Measurements from ENCODE around the gene SERPINH1. TPM values are rescaled to one million over a fixed set of nuclear protein-coding genes. Genes with fewer than 3 reads are reported as not detected.

Gene SERPINH1
- total and polyA plus RNA-seq, 2 of the 13 experiments (the other 11 are each of a cell fraction or from before 2014, with no cell fraction given): 83.6 to 83.8 TPM

DNA sequence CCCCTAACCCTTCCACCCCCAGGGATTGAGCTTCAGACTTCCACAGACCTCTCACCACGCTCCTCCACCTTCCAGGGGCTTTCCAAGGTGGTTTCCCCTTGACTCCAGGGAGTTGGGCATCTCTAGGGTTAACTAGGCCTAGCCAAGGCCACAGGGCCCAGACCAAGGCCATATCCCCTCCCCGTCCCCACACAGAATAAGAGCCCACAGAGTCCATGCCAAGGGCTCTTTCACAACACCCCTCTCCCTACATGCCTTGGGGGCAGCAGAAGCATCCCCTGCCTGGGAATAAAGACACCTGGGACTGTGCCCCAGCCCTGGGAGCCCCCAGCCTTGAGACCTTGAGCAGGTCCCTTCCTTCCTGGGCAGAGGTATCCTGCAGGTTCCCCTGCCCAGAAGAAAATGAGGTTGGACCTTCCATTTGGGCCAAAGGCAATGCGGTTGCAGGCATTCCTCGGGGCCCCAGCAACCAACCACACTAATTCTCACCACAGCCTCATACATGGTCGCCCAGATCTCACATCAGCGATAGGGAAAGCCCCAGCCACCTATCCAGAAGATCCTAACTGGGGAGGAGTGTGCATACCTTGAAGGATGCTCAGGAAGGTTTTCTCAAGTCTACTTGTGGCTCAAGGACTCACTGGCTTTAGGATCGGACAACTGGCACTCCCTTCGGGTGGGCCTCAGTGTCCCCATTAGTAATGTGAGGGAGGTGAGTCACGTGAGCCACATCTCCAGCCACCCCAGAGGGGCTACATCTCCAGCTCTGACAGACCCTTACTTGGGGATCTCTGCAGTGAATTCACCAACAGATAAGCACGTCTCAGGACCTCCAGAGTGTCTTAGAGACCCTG lies 38.0 kb upstream of the SERPINH1 start (continued):
- TF ChIP-seq, protein P1, sequence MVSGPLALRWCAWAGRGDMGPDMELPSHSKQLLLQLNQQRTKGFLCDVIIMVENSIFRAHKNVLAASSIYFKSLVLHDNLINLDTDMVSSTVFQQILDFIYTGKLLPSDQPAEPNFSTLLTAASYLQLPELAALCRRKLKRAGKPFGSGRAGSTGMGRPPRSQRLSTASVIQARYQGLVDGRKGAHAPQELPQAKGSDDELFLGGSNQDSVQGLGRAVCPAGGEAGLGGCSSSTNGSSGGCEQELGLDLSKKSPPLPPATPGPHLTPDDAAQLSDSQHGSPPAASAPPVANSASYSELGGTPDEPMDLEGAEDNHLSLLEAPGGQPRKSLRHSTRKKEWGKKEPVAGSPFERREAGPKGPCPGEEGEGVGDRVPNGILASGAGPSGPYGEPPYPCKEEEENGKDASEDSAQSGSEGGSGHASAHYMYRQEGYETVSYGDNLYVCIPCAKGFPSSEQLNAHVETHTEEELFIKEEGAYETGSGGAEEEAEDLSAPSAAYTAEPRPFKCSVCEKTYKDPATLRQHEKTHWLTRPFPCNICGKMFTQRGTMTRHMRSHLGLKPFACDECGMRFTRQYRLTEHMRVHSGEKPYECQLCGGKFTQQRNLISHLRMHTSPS (CRISPR knock-in tag; IDR thresholded peaks at IDR 0.05; ENCODE audit: low read depth): peak; percentile 87
- TF ChIP-seq ZMYM4 (CRISPR knock-in tag; IDR thresholded peaks at IDR 0.05) (0 out of 2 replicates have a peak, but pooled peaks have one; percentile 44), RXRA (CRISPR knock-in tag; IDR thresholded peaks at IDR 0.05) (peak; percentile 58), FOXO1 (CRISPR knock-in tag; IDR thresholded peaks at IDR 0.05) (peak; percentile 79), IKZF4 (CRISPR knock-in tag; IDR thresholded peaks at IDR 0.05; ENCODE audit: borderline replicate concordance, low read depth, not compliant biosample characterization) (no peak), FOXP1 (IDR thresholded peaks at IDR 0.05) (no peak), FOXP1 (CRISPR knock-in tag; IDR thresholded peaks at IDR 0.05) (no peak; the same call in 1 of the 2 replicates), FIP1L1 (IDR thresholded peaks at IDR 0.05; ENCODE audit: borderline replicate concordance, insufficient read depth, low read depth, low read length) (no peak), NONO (IDR thresholded peaks at IDR 0.05) (no peak), NONO (CRISPR knock-in tag; conservative IDR thresholded peaks at IDR 0.05) (0 out of 2 replicates have a peak, but pooled peaks have one; percentile 45), ZNF24 (IDR thresholded peaks at IDR 0.05) (no peak), TARDBP (CRISPR knock-in tag; IDR thresholded peaks at IDR 0.05) (peak; percentile 65; the same call in 1 of the 2 replicates), CCDC6 (CRISPR knock-in tag; IDR thresholded peaks at IDR 0.05) (no peak), RBM22 (optimal IDR thresholded peaks at IDR 0.05; ENCODE audit: low read length) (no peak), ZNF121 (CRISPR knock-in tag; IDR thresholded peaks at IDR 0.05) (no peak), SALL1 (CRISPR knock-in tag; IDR thresholded peaks at IDR 0.05) (peak; percentile 64), SNAPC2 (CRISPR knock-in tag; IDR thresholded peaks at IDR 0.05) (0 out of 2 replicates have a peak, but pooled peaks have one; percentile 21), ZNF773 (CRISPR knock-in tag; IDR thresholded peaks at IDR 0.05; ENCODE audit: borderline replicate concordance) (no peak), ZFY (CRISPR knock-in tag; IDR thresholded peaks at IDR 0.05) (peak; percentile 86), RAD21 (CRISPR knock-in tag; IDR thresholded peaks at IDR 0.05) (peak; percentile 29; the same call in 1 of the 2 replicates), SIX4 (CRISPR knock-in tag; IDR thresholded peaks at IDR 0.05) (no peak), NFIB (CRISPR knock-in tag; IDR thresholded peaks at IDR 0.05; ENCODE audit: borderline replicate concordance) (no peak)
- TF ChIP-seq, protein P2, sequence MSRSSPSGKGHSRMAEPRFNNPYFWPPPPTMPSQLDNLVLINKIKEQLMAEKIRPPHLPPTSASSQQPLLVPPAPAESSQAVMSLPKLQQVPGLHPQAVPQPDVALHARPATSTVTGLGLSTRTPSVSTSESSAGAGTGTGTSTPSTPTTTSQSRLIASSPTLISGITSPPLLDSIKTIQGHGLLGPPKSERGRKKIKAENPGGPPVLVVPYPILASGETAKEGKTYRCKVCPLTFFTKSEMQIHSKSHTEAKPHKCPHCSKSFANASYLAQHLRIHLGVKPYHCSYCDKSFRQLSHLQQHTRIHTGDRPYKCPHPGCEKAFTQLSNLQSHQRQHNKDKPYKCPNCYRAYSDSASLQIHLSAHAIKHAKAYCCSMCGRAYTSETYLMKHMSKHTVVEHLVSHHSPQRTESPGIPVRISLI (CRISPR knock-in tag; IDR thresholded peaks at IDR 0.05; ENCODE audit: borderline replicate concordance): no peak; the same call in 1 of the 2 replicates
- TF ChIP-seq, protein P3, sequence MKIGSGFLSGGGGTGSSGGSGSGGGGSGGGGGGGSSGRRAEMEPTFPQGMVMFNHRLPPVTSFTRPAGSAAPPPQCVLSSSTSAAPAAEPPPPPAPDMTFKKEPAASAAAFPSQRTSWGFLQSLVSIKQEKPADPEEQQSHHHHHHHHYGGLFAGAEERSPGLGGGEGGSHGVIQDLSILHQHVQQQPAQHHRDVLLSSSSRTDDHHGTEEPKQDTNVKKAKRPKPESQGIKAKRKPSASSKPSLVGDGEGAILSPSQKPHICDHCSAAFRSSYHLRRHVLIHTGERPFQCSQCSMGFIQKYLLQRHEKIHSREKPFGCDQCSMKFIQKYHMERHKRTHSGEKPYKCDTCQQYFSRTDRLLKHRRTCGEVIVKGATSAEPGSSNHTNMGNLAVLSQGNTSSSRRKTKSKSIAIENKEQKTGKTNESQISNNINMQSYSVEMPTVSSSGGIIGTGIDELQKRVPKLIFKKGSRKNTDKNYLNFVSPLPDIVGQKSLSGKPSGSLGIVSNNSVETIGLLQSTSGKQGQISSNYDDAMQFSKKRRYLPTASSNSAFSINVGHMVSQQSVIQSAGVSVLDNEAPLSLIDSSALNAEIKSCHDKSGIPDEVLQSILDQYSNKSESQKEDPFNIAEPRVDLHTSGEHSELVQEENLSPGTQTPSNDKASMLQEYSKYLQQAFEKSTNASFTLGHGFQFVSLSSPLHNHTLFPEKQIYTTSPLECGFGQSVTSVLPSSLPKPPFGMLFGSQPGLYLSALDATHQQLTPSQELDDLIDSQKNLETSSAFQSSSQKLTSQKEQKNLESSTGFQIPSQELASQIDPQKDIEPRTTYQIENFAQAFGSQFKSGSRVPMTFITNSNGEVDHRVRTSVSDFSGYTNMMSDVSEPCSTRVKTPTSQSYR (CRISPR knock-in tag; IDR thresholded peaks at IDR 0.05; ENCODE audit: borderline replicate concordance): peak; percentile 86; the same call in 1 of the 2 replicates
- TF ChIP-seq, protein P4, sequence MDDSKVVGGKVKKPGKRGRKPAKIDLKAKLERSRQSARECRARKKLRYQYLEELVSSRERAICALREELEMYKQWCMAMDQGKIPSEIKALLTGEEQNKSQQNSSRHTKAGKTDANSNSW (CRISPR knock-in tag; IDR thresholded peaks at IDR 0.05; ENCODE audit: borderline replicate concordance): 0 out of 2 replicates have a peak, but pooled peaks have one; percentile 56

Measured in HepG2 (cell line).